Mesenchymal stem cell (in vitro differentiated cells and primary cell): Measurements from ENCODE around the gene PAX5.
A peak's percentile ranks its signal among the peaks of the same experiment; 100 is the strongest.

Source experiments
- DNase-seq: peaks from one replicate; pipeline ENCODE4 v3.0.0-alpha.2; 2013
- H2AFZ ChIP-seq: one replicate; pipeline ENCODE4 v1.6.1; 2013; ENCODE audit warnings: low read depth, mild to moderate bottlenecking, control low read depth, inconsistent platforms, low read length, moderate library complexity
- H2AK5ac ChIP-seq: 2 replicates; pipeline ENCODE4 v1.6.1; 2013; ENCODE audit warnings: low read length, moderate library complexity, mild to moderate bottlenecking, inconsistent platforms; ENCODE audit not compliant: severe bottlenecking
- H2BK120ac ChIP-seq: one replicate; pipeline ENCODE4 v1.6.1; 2013; ENCODE audit warnings: low read depth, mild to moderate bottlenecking, inconsistent platforms, low read length, moderate library complexity
- H2BK12ac ChIP-seq, 2 experiments: one replicate each; pipeline ENCODE4 v1.6.1; 2013; ENCODE audit warnings: inconsistent platforms in 2 of 2, low read length in 2 of 2, mild to moderate bottlenecking in 2 of 2, moderate library complexity in 2 of 2, control low read depth in 1 of 2
- H2BK15ac ChIP-seq: one replicate; pipeline ENCODE4 v1.6.1; 2013; ENCODE audit warnings: mild to moderate bottlenecking, low read depth, inconsistent platforms; ENCODE audit not compliant: poor library complexity, severe bottlenecking
- H2BK5ac ChIP-seq: 2 replicates; pipeline ENCODE4 v1.6.1; 2013; ENCODE audit warnings: low read depth, mild to moderate bottlenecking, low read length, control low read depth, inconsistent platforms; ENCODE audit not compliant: poor library complexity, severe bottlenecking
- H3K14ac ChIP-seq, 2 experiments: one replicate each; pipeline ENCODE4 v1.6.1; 2013; ENCODE audit warnings: inconsistent platforms in 2 of 2, low read length in 2 of 2, control low read depth in 1 of 2, mild to moderate bottlenecking in 1 of 2, moderate library complexity in 1 of 2
- H3K18ac ChIP-seq, 2 experiments: one replicate each; pipeline ENCODE4 v1.6.1; 2013; ENCODE audit warnings: inconsistent platforms in 2 of 2, low read length in 2 of 2, control low read depth in 1 of 2, low read depth in 1 of 2, mild to moderate bottlenecking in 1 of 2
- H3K23ac ChIP-seq, 2 experiments: one replicate each; pipeline ENCODE4 v1.6.1; 2013; ENCODE audit warnings: inconsistent platforms in 2 of 2, low read length in 2 of 2, mild to moderate bottlenecking in 2 of 2, moderate library complexity in 2 of 2, control low read depth in 1 of 2
- H3K27ac ChIP-seq: 2 replicates; pipeline ENCODE4 v1.5.1; 2013; ENCODE audit warnings: mild to moderate bottlenecking, moderate library complexity, low read length, control low read depth, inconsistent platforms; ENCODE audit not compliant: poor library complexity, severe bottlenecking
- H3K27me3 ChIP-seq, 2 experiments: 2 replicates each; pipeline versions ENCODE4 v1.6.1 to v1.7.0; 2013; ENCODE audit warnings: low read length in 2 of 2, mild to moderate bottlenecking in 2 of 2, moderate library complexity in 2 of 2, control low read depth in 1 of 2, inconsistent platforms in 1 of 2; ENCODE audit not compliant: control insufficient read depth in 1 of 2, insufficient read depth in 1 of 2
- H3K36me3 ChIP-seq, 2 experiments: 2 replicates each; pipeline versions ENCODE4 v1.6.1 to v1.7.0; 2013; ENCODE audit warnings: low read length in 2 of 2, control low read depth in 1 of 2, inconsistent platforms in 1 of 2, low read depth in 1 of 2, mild to moderate bottlenecking in 1 of 2; ENCODE audit not compliant: insufficient read depth in 2 of 2, control insufficient read depth in 1 of 2
- H3K4ac ChIP-seq, 2 experiments: one replicate each; pipeline ENCODE4 v1.6.1; 2013; ENCODE audit warnings: inconsistent platforms in 2 of 2, low read length in 2 of 2, mild to moderate bottlenecking in 2 of 2, moderate library complexity in 2 of 2, control low read depth in 1 of 2, low read depth in 1 of 2
- H3K4me1 ChIP-seq: 2 replicates; pipeline ENCODE4 v1.6.1; 2013; ENCODE audit warnings: low read depth, low read length, control low read depth; ENCODE audit not compliant: control insufficient read depth, insufficient read depth
- H3K4me2 ChIP-seq: 2 replicates; pipeline ENCODE4 v1.6.1; 2013; ENCODE audit warnings: low read length, mild to moderate bottlenecking, inconsistent platforms; ENCODE audit not compliant: poor library complexity, severe bottlenecking
- H3K4me3 ChIP-seq, 2 experiments: 2 replicates each; pipeline versions ENCODE4 v1.5.1 to v1.7.0; 2013; ENCODE audit warnings: low read length in 2 of 2, mild to moderate bottlenecking in 2 of 2, control low read depth in 1 of 2, low read depth in 1 of 2; ENCODE audit not compliant: insufficient read depth in 1 of 2
- H3K79me1 ChIP-seq: replicated peaks from 2 replicates; pipeline ENCODE4 v1.6.1; 2013; ENCODE audit warnings: mild to moderate bottlenecking, control low read depth, low read length, inconsistent platforms; ENCODE audit not compliant: poor library complexity, severe bottlenecking
- H3K9ac ChIP-seq: 2 replicates; pipeline ENCODE4 v1.7.0; 2013; ENCODE audit warnings: mild to moderate bottlenecking, low read length, moderate library complexity
- H3K9me3 ChIP-seq: 2 replicates; pipeline ENCODE4 v1.7.0; 2013; ENCODE audit warnings: mild to moderate bottlenecking, low read length; ENCODE audit not compliant: control insufficient read depth
- H4K8ac ChIP-seq: one replicate; pipeline ENCODE4 v1.6.1; 2013; ENCODE audit warnings: inconsistent platforms, mild to moderate bottlenecking, low read length, moderate library complexity
- H4K91ac ChIP-seq: one replicate; pipeline ENCODE4 v1.6.1; 2013; ENCODE audit warnings: mild to moderate bottlenecking, low read length, inconsistent platforms
- WGBS: methylation state at CpG from one replicate; pipeline ENCODE4 v1.1.7; 2013; ENCODE audit warnings: mixed read lengths; 5-methylcytosine and 5-hydroxymethylcytosine counted together

PAX5 gene

GRCh38 chr9:37062336-37062735 is 28.3 kb upstream of the PAX5 start:
- no peak overlapping the region for H3K4ac ChIP-seq
- DNase-seq, result no peak
- H2BK120ac ChIP-seq, result no peak overlapping the region
- H2AFZ ChIP-seq, result no peak overlapping the region
- no peak overlapping the region for H4K8ac ChIP-seq
- no peak overlapping the region for H3K4me3 ChIP-seq
- no peak overlapping the region for H2BK12ac ChIP-seq
- H2BK15ac ChIP-seq, result no peak overlapping the region
- no peaks in the 10 kb centered on the region for H3K4me1 ChIP-seq
- 58% methylated on average over 4 of the region's 4 CpGs for WGBS
- no peak overlapping the region for H3K23ac ChIP-seq
- no peak overlapping the region for H3K27ac ChIP-seq
- no peak overlapping the region for H2AK5ac ChIP-seq
- H3K9me3 ChIP-seq, result no peaks in the 10 kb centered on the region
- no peak overlapping the region for H3K9ac ChIP-seq
- no peak overlapping the region for H3K14ac ChIP-seq
- peaks cover 46 to 49% of the 10 kb centered on the region in 2 experiments for H3K27me3 ChIP-seq
- H3K79me1 ChIP-seq, result no peaks in the 10 kb centered on the region
- no peak overlapping the region for H3K18ac ChIP-seq
- no peak overlapping the region for H2BK5ac ChIP-seq
- no peak overlapping the region for H4K91ac ChIP-seq
- no peak overlapping the region for H3K4me2 ChIP-seq
- no peaks in the 10 kb centered on the region for H3K36me3 ChIP-seq

GRCh38 chr9:37061768-37062167 is 27.7 kb upstream of the PAX5 start:
- H3K14ac ChIP-seq, result no peak overlapping the region
- no peak overlapping the region for H4K8ac ChIP-seq
- H3K27me3 ChIP-seq, result peaks cover 47 to 49% of the 10 kb centered on the region in 2 experiments
- no peak overlapping the region for H3K18ac ChIP-seq
- H3K36me3 ChIP-seq, result no peaks in the 10 kb centered on the region
- no peaks in the 10 kb centered on the region for H3K4me1 ChIP-seq
- H2BK15ac ChIP-seq, result no peak overlapping the region
- H3K27ac ChIP-seq, result no peak overlapping the region
- H2BK120ac ChIP-seq, result no peak overlapping the region
- no peak overlapping the region for H3K4me3 ChIP-seq
- H3K79me1 ChIP-seq, result no peaks in the 10 kb centered on the region
- no peaks in the 10 kb centered on the region for H3K9me3 ChIP-seq
- peak; percentile 56 for DNase-seq
- H3K23ac ChIP-seq, result no peak overlapping the region
- no peak overlapping the region for H2BK12ac ChIP-seq
- no peak overlapping the region for H3K4ac ChIP-seq
- H2AK5ac ChIP-seq, result no peak overlapping the region
- H3K9ac ChIP-seq, result no peak overlapping the region
- H4K91ac ChIP-seq, result no peak overlapping the region
- H3K4me2 ChIP-seq, result no peak overlapping the region
- no peak overlapping the region for H2BK5ac ChIP-seq
- H2AFZ ChIP-seq, result no peak overlapping the region
- 74% methylated on average over 2 of the region's 2 CpGs for WGBS

GRCh38 chr9:37060833-37061232 is 26.8 kb upstream of the PAX5 start:
- Histone ChIP-seq H3K4me3 (no peak overlapping the region), H3K23ac (no peak overlapping the region), H2AK5ac (no peak overlapping the region), H3K4me2 (no peak overlapping the region), H3K27ac (no peak overlapping the region), H2BK15ac (no peak overlapping the region), H2BK120ac (no peak overlapping the region), H3K18ac (no peak overlapping the region), H4K8ac (no peak overlapping the region), H3K4me1 (no peaks in the 10 kb centered on the region), H3K4ac (no peak overlapping the region), H3K9me3 (no peaks in the 10 kb centered on the region), H3K14ac (no peak overlapping the region), H3K9ac (no peak overlapping the region), H2BK12ac (no peak overlapping the region), H4K91ac (no peak overlapping the region), H3K79me1 (no peaks in the 10 kb centered on the region), H2AFZ (no peak overlapping the region), H2BK5ac (no peak overlapping the region), H3K27me3 (peaks cover 47 to 49% of the 10 kb centered on the region in 2 experiments), H3K36me3 (no peaks in the 10 kb centered on the region)
- DNase-seq, result no peak
- 96% methylated on average over 4 of the region's 4 CpGs for WGBS

DNA sequence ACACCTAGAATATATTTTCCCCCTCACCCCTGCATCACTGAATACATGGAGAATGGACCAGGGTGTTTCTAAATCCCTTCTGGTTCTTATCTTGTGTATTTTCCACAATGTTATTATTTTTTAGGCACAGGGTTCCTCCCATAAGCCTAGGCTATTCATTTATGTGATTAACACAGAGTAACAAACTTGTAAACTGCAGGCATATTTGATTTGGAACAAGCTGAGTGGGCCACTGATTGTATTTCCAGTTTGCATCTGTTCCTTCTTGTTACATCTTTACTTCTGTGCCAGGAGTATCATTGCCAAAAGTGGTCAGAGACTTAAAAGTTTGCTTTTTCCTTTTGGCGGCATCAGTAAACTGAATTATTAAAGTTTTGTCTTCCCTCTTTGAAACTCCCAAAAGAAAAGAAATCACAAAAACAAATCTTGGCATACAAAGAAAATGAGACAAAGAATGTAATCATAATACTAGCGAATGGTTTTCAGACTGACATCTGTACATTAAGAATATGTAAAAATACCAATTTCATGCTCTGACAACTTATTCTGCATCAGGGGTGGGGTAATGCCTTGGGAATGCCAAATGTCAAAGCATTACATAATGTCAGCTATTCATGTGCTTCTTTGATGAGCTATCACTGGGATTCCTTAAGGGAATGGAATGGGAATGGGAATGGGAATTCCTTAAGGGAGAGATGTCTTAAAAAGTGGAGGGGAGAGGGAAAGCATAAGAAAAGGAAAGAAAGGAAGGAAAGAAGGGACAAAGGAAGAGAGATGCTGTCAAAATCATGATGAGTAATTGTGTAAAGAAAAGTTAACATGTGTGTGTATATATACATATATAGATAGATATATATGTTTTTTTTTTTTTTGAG is 22.2 kb upstream of the PAX5 start:
- no peaks in the 10 kb centered on the region for H3K9me3 ChIP-seq
- H3K27ac ChIP-seq, result no peak overlapping the region
- H3K18ac ChIP-seq, result no peak overlapping the region
- no peak overlapping the region for H3K4me2 ChIP-seq
- H3K23ac ChIP-seq, result no peak overlapping the region
- H2BK12ac ChIP-seq, result no peak overlapping the region
- no peaks in the 10 kb centered on the region for H3K4me1 ChIP-seq
- no peak overlapping the region for H4K91ac ChIP-seq
- no peak overlapping the region for H2AK5ac ChIP-seq
- no peak overlapping the region for H2BK120ac ChIP-seq
- no peak overlapping the region for H3K9ac ChIP-seq
- no peak overlapping the region for H2BK15ac ChIP-seq
- H2AFZ ChIP-seq, result no peak overlapping the region
- WGBS, result 67% methylated on average over 1 of the region's 2 CpGs
- H3K14ac ChIP-seq, result no peak overlapping the region
- H3K36me3 ChIP-seq, result no peaks in the 10 kb centered on the region
- no peak overlapping the region for H3K4ac ChIP-seq
- peaks cover 62 to 77% of the 10 kb centered on the region in 2 experiments for H3K27me3 ChIP-seq
- no peak overlapping the region for H2BK5ac ChIP-seq
- H3K4me3 ChIP-seq, result no peak overlapping the region
- no peak for DNase-seq
- H4K8ac ChIP-seq, result no peak overlapping the region
- no peaks in the 10 kb centered on the region for H3K79me1 ChIP-seq
